GM06990 (cell line): ENCODE measurements around the gene PDHX.
"Not testable (repeated sequence)": the region's sequence is repeated elsewhere in the genome, so short reads cannot be mapped to it uniquely, and the experiment has no call there.

Experiments
- DNase-seq: peaks from one replicate; pipeline ENCODE4 v3.0.0-alpha.2; 2011; ENCODE audit not compliant: insufficient read length; ENCODE audit errors: extremely low read depth
- H3K27me3 ChIP-seq: replicated peaks from 2 replicates; pipeline ENCODE4 v1.6.0; 2011; ENCODE audit warnings: low read length; ENCODE audit not compliant: control insufficient read depth, insufficient read depth
- H3K36me3 ChIP-seq: 2 replicates; pipeline ENCODE4 v1.5.1; 2011; ENCODE audit warnings: low read length; ENCODE audit not compliant: control insufficient read depth, insufficient read depth
- H3K4me3 ChIP-seq: replicated peaks from 2 replicates; pipeline ENCODE4 v1.5.1; 2011; ENCODE audit warnings: low read depth, mild to moderate bottlenecking, control low read depth, low read length
- CTCF ChIP-seq: IDR thresholded peaks from 2 replicates; pipeline ENCODE4 v1.5.1; 2011; ENCODE audit warnings: low read length, control low read depth, mild to moderate bottlenecking, inconsistent platforms; ENCODE audit not compliant: insufficient read depth, poor library complexity, severe bottlenecking

Gene PDHX

DNA sequence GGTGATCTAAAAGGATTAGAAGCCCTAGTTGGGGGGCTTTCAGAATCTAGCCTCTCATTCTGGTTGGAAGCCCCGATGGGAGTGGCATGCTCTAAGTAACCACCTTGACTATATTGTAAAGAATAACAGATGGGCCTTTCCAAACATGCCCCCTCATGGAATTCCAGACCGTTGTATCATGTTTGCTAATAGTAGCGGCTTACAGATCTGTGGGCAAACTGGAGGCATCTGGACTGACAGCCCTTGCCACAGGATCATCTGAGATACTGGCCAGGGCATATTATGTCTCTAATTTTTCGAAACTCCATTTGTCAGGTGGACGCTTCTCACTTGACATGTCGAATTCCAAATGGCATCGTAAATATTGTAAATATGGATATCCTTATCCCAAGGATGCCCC is 10.8 kb upstream of the PDHX start:
- no peaks in the 10 kb centered on the region for H3K27me3 ChIP-seq
- no peak for TF ChIP-seq CTCF
- DNase-seq, result no peak
- H3K4me3 ChIP-seq, result no peak overlapping the region
- no peaks in the 10 kb centered on the region for H3K36me3 ChIP-seq

DNA sequence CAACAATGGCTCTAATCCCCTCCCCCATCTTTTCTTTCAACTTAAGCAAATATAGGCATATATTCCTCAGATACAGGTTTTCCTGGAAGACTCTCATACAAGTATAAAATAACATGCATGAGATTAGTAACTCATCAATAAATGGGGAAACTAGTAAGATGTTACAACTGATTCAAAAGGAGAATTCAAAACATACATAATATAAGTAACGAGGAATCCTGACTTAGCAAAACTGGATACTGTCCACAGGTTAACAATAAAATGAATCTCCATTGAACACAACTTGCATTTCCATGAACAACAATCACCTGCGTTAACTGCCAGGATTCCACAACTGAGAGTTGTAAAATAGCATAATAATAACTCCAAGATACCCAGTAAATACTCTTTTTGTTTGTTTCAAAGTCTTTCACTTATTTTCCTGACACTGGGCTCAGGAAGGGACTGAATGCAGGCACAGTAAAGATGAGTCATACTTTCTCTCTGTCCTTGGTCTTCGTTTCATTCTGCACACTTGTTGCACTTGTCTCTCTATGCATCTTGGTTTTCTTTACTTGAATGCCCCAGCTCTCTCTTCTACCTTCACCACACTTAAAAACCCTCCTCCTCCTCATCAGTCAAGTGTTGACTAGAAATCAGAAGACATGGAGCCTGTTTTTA is 8.4 kb upstream of the PDHX start:
- H3K36me3 ChIP-seq, result no peaks in the 10 kb centered on the region
- H3K4me3 ChIP-seq, result no peak overlapping the region
- TF ChIP-seq CTCF, result no peak
- no peak for DNase-seq
- H3K27me3 ChIP-seq, result no peaks in the 10 kb centered on the region

- DNase-seq, result no peak
- H3K4me3 ChIP-seq, result no peak overlapping the region
- H3K27me3 ChIP-seq, result no peaks in the 10 kb centered on the region
- H3K36me3 ChIP-seq, result no peaks in the 10 kb centered on the region
- no peak for TF ChIP-seq CTCF
Measured at GRCh38 chr11:34909415-34909814, 7.0 kb upstream of the PDHX start.

DNA sequence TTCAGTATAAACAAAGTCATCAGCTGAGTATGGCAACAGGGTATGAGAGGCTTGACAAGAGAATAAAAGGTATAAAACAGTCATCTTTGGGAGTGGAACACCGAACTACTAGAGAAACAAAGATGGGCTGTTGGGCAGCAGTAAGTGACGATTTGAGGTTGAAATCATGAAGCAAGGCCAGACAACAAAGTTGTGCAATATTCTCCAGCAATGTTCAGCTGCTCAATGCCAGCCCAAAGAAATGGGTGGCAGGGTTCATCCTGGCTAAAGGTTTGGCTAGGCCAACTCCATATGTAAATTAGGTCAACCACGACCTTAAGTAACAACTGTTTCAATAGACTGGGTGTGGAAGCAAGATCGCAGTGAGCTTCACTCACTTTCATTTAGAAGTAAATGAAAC is 6.5 kb upstream of the PDHX start:
- no peak for TF ChIP-seq CTCF
- H3K27me3 ChIP-seq, result no peaks in the 10 kb centered on the region
- DNase-seq, result no peak

GRCh38 chr11:34910817-34911216 is 5.6 kb upstream of the PDHX start:
- H3K27me3 ChIP-seq, result no peaks in the 10 kb centered on the region
- peak; percentile 14 for DNase-seq
- no peak overlapping the region for H3K4me3 ChIP-seq
- TF ChIP-seq CTCF, result no peak
- no peaks in the 10 kb centered on the region for H3K36me3 ChIP-seq

More for the DNA sequence above, 6.5 kb upstream of the PDHX start:
- Histone ChIP-seq H3K36me3 (no peaks in the 10 kb centered on the region), H3K4me3 (no peak overlapping the region)

DNA sequence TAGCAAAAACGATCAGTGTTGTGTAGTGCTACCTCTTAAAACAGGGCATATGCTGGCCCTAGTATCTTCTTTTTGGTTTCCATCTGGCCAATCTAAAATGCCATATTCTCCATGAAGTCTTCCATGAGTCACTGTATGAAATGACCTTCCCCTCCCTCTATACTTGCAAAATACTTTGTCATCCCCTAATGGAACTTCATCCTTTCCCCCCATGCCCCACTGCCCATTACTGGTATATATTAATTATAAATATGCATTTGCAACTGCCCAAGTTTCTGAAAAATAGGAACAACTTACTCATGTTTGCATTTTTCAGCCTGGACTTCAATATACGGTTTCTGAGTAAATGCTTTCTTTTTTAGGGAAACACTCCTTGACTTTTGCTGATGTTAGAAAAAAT is 4.7 kb upstream of the PDHX start:
- TF ChIP-seq CTCF, result no peak
- DNase-seq, result no peak
- H3K27me3 ChIP-seq, result no peaks in the 10 kb centered on the region
- no peak overlapping the region for H3K4me3 ChIP-seq
- no peaks in the 10 kb centered on the region for H3K36me3 ChIP-seq

DNA sequence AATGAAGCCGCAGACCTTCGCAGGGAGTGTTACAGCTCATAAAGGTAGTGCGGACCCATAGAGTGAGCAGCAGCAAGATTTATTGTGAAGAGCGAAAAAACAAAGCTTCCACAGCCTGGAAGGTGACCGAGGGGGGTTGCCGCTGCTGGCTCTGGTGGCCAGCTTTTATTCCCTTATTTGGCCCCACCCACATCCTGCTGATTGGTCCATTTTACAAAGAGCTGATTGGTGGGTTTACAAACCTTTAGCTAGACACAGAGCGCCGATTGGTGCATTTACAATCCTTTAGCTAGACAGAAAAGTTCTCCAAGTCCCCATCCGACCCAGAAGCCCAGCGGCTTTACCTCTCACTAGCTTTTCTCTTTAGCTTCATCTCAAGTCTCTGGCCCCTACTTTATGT is 2.9 kb upstream of the PDHX start:
- not testable (repeated sequence) for H3K27me3 ChIP-seq, DNase-seq, H3K36me3 ChIP-seq, H3K4me3 ChIP-seq
